ENCODE measurements around the gene RASA3.

Gene RASA3

GRCh38 chr13:113959198-113959597 is 173.2 kb downstream of the RASA3 start:
- Histone ChIP-seq H4K20me1 (ENCODE audit: insufficient read depth, low read length) (no peaks in the 10 kb centered on the region), H3K27ac (ENCODE audit: low read length) (no peak overlapping the region), H3K27me3 (replicated peaks; ENCODE audit: insufficient read depth, low read length) (no peaks in the 10 kb centered on the region), H3K36me3 (replicated peaks; ENCODE audit: insufficient read depth, low read length) (no peaks in the 10 kb centered on the region), H3K9ac (ENCODE audit: low read length) (no peak overlapping the region), H3K4me1 (ENCODE audit: low read length) (no peaks in the 10 kb centered on the region), H3K4me3 (ENCODE audit: low read length) (no peak overlapping the region), H3F3A (ENCODE audit: insufficient read depth, low read length) (no peaks in the 10 kb centered on the region), H3K4me2 (ENCODE audit: low read depth, low read length) (no peak overlapping the region), H3K79me2 (ENCODE audit: low read length) (no peaks in the 10 kb centered on the region), H3K9me2 (replicated peaks; ENCODE audit: insufficient read depth, low read length) (no peaks in the 10 kb centered on the region), H2AFZ (ENCODE audit: low read length) (no peak overlapping the region), H3K9me3 (replicated peaks; ENCODE audit: insufficient read depth, low read length) (no peaks in the 10 kb centered on the region)
- no peak for TF ChIP-seq EZH2 (optimal IDR thresholded peaks at IDR 0.05; ENCODE audit: low read depth, low read length)
- TF ChIP-seq, protein P1, sequence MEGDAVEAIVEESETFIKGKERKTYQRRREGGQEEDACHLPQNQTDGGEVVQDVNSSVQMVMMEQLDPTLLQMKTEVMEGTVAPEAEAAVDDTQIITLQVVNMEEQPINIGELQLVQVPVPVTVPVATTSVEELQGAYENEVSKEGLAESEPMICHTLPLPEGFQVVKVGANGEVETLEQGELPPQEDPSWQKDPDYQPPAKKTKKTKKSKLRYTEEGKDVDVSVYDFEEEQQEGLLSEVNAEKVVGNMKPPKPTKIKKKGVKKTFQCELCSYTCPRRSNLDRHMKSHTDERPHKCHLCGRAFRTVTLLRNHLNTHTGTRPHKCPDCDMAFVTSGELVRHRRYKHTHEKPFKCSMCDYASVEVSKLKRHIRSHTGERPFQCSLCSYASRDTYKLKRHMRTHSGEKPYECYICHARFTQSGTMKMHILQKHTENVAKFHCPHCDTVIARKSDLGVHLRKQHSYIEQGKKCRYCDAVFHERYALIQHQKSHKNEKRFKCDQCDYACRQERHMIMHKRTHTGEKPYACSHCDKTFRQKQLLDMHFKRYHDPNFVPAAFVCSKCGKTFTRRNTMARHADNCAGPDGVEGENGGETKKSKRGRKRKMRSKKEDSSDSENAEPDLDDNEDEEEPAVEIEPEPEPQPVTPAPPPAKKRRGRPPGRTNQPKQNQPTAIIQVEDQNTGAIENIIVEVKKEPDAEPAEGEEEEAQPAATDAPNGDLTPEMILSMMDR (IDR thresholded peaks at IDR 0.05; ENCODE audit: low read length): no peak
- TF ChIP-seq EZH2phosphoT487 (IDR thresholded peaks at IDR 0.05; ENCODE audit: low read length): no peak
- no peak for DNase-seq

DNA sequence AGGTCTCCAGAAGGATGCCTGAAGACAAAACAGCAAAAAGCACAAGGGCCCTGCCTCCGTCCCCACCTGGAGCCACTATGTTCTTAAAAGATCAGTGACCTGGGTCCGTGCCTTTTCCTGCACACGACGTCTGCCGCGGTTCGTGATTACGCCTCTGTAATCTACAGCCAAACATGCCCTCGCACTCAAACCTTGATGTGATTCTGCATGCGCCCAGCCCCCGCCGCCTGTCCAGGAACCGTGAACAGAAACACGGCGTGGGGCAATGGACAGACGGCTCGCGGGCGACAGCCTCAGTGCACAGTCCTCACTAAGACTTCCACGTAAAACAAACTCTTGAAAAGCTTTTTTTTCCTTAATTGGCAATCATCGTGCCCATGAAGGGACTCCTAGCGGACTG is 174.1 kb downstream of the RASA3 start:
- no peaks in the 10 kb centered on the region for H3K4me1 ChIP-seq (ENCODE audit: low read length)
- no peak overlapping the region for H3K4me2 ChIP-seq (ENCODE audit: low read depth, low read length)
- no peaks in the 10 kb centered on the region for H3K36me3 ChIP-seq (replicated peaks; ENCODE audit: insufficient read depth, low read length)
- H3K79me2 ChIP-seq (ENCODE audit: low read length): no peaks in the 10 kb centered on the region
- no peak overlapping the region for H3K27ac ChIP-seq (ENCODE audit: low read length)
- H3K9me2 ChIP-seq (replicated peaks; ENCODE audit: insufficient read depth, low read length): no peaks in the 10 kb centered on the region
- H3K9me3 ChIP-seq (replicated peaks; ENCODE audit: insufficient read depth, low read length): no peaks in the 10 kb centered on the region
- H3K9ac ChIP-seq (ENCODE audit: low read length): no peak overlapping the region
- no peaks in the 10 kb centered on the region for H4K20me1 ChIP-seq (ENCODE audit: insufficient read depth, low read length)
- TF ChIP-seq EZH2phosphoT487 (IDR thresholded peaks at IDR 0.05; ENCODE audit: low read length) (no peak), EZH2 (optimal IDR thresholded peaks at IDR 0.05; ENCODE audit: low read depth, low read length) (no peak)
- TF ChIP-seq, protein P1 (IDR thresholded peaks at IDR 0.05; ENCODE audit: low read length): no peak
- no peak overlapping the region for H2AFZ ChIP-seq (ENCODE audit: low read length)
- DNase-seq: no peak
- no peak overlapping the region for H3K4me3 ChIP-seq (ENCODE audit: low read length)
- H3F3A ChIP-seq (ENCODE audit: insufficient read depth, low read length): no peaks in the 10 kb centered on the region
- no peaks in the 10 kb centered on the region for H3K27me3 ChIP-seq (replicated peaks; ENCODE audit: insufficient read depth, low read length)

DNA sequence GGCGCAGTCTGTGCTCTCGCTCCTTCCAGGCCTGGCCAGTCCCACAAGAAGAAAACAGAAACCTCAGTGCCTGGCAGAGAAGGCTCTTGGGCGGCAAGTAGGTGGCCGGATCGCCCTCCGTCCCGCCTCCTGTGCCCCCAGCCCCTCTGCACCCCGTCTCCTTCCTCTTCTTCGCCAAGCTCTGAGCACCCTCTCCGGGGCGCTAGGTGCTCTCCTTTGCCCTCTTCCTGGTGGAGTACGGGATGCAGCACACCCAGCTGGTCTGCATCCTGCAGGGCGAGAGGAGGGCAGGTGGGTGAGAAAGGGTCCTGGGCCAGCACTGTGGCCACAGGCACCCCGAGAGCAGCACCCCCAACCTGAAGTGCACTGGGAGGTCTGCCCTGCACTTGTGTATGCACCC is 175.9 kb downstream of the RASA3 start:
- no peak overlapping the region for H3K27ac ChIP-seq (ENCODE audit: low read length)
- no peaks in the 10 kb centered on the region for H3K27me3 ChIP-seq (replicated peaks; ENCODE audit: insufficient read depth, low read length)
- no peaks in the 10 kb centered on the region for H3K9me3 ChIP-seq (replicated peaks; ENCODE audit: insufficient read depth, low read length)
- no peaks in the 10 kb centered on the region for H3F3A ChIP-seq (ENCODE audit: insufficient read depth, low read length)
- no peaks in the 10 kb centered on the region for H3K9me2 ChIP-seq (replicated peaks; ENCODE audit: insufficient read depth, low read length)
- TF ChIP-seq EZH2phosphoT487 (IDR thresholded peaks at IDR 0.05; ENCODE audit: low read length): no peak
- no peaks in the 10 kb centered on the region for H3K79me2 ChIP-seq (ENCODE audit: low read length)
- H3K4me3 ChIP-seq (ENCODE audit: low read length): no peak overlapping the region
- DNase-seq: no peak
- no peak overlapping the region for H2AFZ ChIP-seq (ENCODE audit: low read length)
- H3K9ac ChIP-seq (ENCODE audit: low read length): no peak overlapping the region
- no peaks in the 10 kb centered on the region for H3K4me1 ChIP-seq (ENCODE audit: low read length)
- no peak overlapping the region for H3K4me2 ChIP-seq (ENCODE audit: low read depth, low read length)
- no peaks in the 10 kb centered on the region for H3K36me3 ChIP-seq (replicated peaks; ENCODE audit: insufficient read depth, low read length)
- no peaks in the 10 kb centered on the region for H4K20me1 ChIP-seq (ENCODE audit: insufficient read depth, low read length)

DNA sequence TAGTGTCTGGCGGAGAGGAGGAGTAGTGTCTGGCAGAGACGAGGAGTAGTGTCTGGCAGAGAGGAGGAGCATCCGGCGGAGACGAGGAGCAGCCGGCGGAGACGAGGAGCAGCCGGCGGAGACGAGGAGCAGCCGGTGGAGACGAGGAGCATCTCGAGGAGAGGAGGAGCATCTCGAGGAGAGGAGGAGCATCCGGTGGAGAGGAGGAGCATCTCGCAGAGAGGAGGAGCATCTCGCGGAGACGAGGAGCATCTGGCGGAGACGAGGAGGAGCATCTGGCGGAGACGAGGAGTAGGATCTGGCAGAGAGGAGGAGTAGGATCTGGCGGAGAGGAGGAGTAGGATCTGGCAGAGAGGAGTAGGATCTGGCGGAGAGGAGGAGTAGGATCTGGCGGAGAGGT is 176.7 kb downstream of the RASA3 start:
- Histone ChIP-seq H3K36me3 (replicated peaks; ENCODE audit: insufficient read depth, low read length) (no peaks in the 10 kb centered on the region), H3K27ac (ENCODE audit: low read length) (no peak overlapping the region), H3K79me2 (ENCODE audit: low read length) (no peaks in the 10 kb centered on the region), H3K27me3 (replicated peaks; ENCODE audit: insufficient read depth, low read length) (no peaks in the 10 kb centered on the region), H3K4me2 (ENCODE audit: low read depth, low read length) (no peak overlapping the region), H4K20me1 (ENCODE audit: insufficient read depth, low read length) (no peaks in the 10 kb centered on the region), H3K9me2 (replicated peaks; ENCODE audit: insufficient read depth, low read length) (no peaks in the 10 kb centered on the region), H2AFZ (ENCODE audit: low read length) (no peak overlapping the region), H3F3A (ENCODE audit: insufficient read depth, low read length) (no peaks in the 10 kb centered on the region), H3K9me3 (replicated peaks; ENCODE audit: insufficient read depth, low read length) (no peaks in the 10 kb centered on the region), H3K4me3 (ENCODE audit: low read length) (no peak overlapping the region), H3K4me1 (ENCODE audit: low read length) (no peaks in the 10 kb centered on the region), H3K9ac (ENCODE audit: low read length) (no peak overlapping the region)
- TF ChIP-seq EZH2 (optimal IDR thresholded peaks at IDR 0.05; ENCODE audit: low read depth, low read length): no peak
- TF ChIP-seq EZH2phosphoT487 (IDR thresholded peaks at IDR 0.05; ENCODE audit: low read length): no peak
- TF ChIP-seq, protein P1 (IDR thresholded peaks at IDR 0.05; ENCODE audit: low read length): no peak
- DNase-seq: no peak

Measured in MM.1S (cell line).